ENCODE results near the gene GPR6.

Gene GPR6

GRCh38 chr6:109978174-109979032 is at the start of gene GPR6:
Gene GPR6 (plus strand): TSS chr6:109978311. CDS start chr6:109979113, 802 bp downstream.
- H4K20me1 ChIP-seq (ENCODE audit: insufficient read depth), result no peaks in the 10 kb centered on the region
- TF ChIP-seq CTCF (conservative IDR thresholded peaks at IDR 0.05; ENCODE audit: low read depth, low read length), result no peak
- no peaks in the 10 kb centered on the region for H3K4me1 ChIP-seq (ENCODE audit: low read depth, poor library complexity, severe bottlenecking)
- no peak within 1 kb of the TSS for H2AFZ ChIP-seq (ENCODE audit: low read depth)
- no peak within 1 kb of the TSS for H3K27ac ChIP-seq
- H3K36me3 ChIP-seq (ENCODE audit: insufficient read depth), result no peaks in the 10 kb centered on the region
- no peak within 1 kb of the TSS for H3K9ac ChIP-seq
- no peak within 1 kb of the TSS for H3K4me3 ChIP-seq (IDR thresholded peaks at IDR 0.05; ENCODE audit: insufficient read depth, low read depth, low read length)
- no peaks in the 10 kb centered on the region for H3K79me2 ChIP-seq (ENCODE audit: insufficient read depth, low read depth)
- H3K4me2 ChIP-seq, result no peak within 1 kb of the TSS
- no peaks in the 10 kb centered on the region for H3K27me3 ChIP-seq (ENCODE audit: insufficient read depth, low read depth)

- no peak for TF ChIP-seq CTCF (conservative IDR thresholded peaks at IDR 0.05; ENCODE audit: low read depth, low read length)
- no peaks in the 10 kb centered on the region for H3K27me3 ChIP-seq (ENCODE audit: insufficient read depth, low read depth)
- no peak overlapping the region for H3K27ac ChIP-seq
Observed at GRCh38 chr6:109934293-109934692, 43.8 kb upstream of the GPR6 start.

GRCh38 chr6:109939654-109940053 is 38.5 kb upstream of the GPR6 start:
- Histone ChIP-seq H3K27ac (no peak overlapping the region), H4K20me1 (ENCODE audit: insufficient read depth) (no peaks in the 10 kb centered on the region), H3K4me1 (ENCODE audit: low read depth, poor library complexity, severe bottlenecking) (no peaks in the 10 kb centered on the region), H3K4me3 (IDR thresholded peaks at IDR 0.05; ENCODE audit: insufficient read depth, low read depth, low read length) (no peak overlapping the region), H3K27me3 (ENCODE audit: insufficient read depth, low read depth) (no peaks in the 10 kb centered on the region), H3K36me3 (ENCODE audit: insufficient read depth) (no peaks in the 10 kb centered on the region), H2AFZ (ENCODE audit: low read depth) (no peak overlapping the region), H3K79me2 (ENCODE audit: insufficient read depth, low read depth) (no peaks in the 10 kb centered on the region), H3K4me2 (no peak overlapping the region), H3K9ac (no peak overlapping the region)
- no peak for TF ChIP-seq CTCF (conservative IDR thresholded peaks at IDR 0.05; ENCODE audit: low read depth, low read length)

More at GRCh38 chr6:109934293-109934692, 43.8 kb upstream of the GPR6 start:
- Histone ChIP-seq H2AFZ (ENCODE audit: low read depth) (no peak overlapping the region), H3K4me2 (no peak overlapping the region), H3K36me3 (ENCODE audit: insufficient read depth) (no peaks in the 10 kb centered on the region), H3K4me3 (IDR thresholded peaks at IDR 0.05; ENCODE audit: insufficient read depth, low read depth, low read length) (no peak overlapping the region), H3K4me1 (ENCODE audit: low read depth, poor library complexity, severe bottlenecking) (no peaks in the 10 kb centered on the region), H3K9ac (no peak overlapping the region), H3K79me2 (ENCODE audit: insufficient read depth, low read depth) (no peaks in the 10 kb centered on the region), H4K20me1 (ENCODE audit: insufficient read depth) (no peaks in the 10 kb centered on the region)

- H3K27ac ChIP-seq, result no peak overlapping the region
- H3K4me1 ChIP-seq (ENCODE audit: low read depth, poor library complexity, severe bottlenecking), result no peaks in the 10 kb centered on the region
- no peaks in the 10 kb centered on the region for H4K20me1 ChIP-seq (ENCODE audit: insufficient read depth)
- H3K27me3 ChIP-seq (ENCODE audit: insufficient read depth, low read depth), result no peaks in the 10 kb centered on the region
- H3K4me2 ChIP-seq, result no peak overlapping the region
- no peaks in the 10 kb centered on the region for H3K36me3 ChIP-seq (ENCODE audit: insufficient read depth)
- H3K4me3 ChIP-seq (IDR thresholded peaks at IDR 0.05; ENCODE audit: insufficient read depth, low read depth, low read length), result no peak overlapping the region
- no peaks in the 10 kb centered on the region for H3K79me2 ChIP-seq (ENCODE audit: insufficient read depth, low read depth)
- no peak for TF ChIP-seq CTCF (conservative IDR thresholded peaks at IDR 0.05; ENCODE audit: low read depth, low read length)
- H3K9ac ChIP-seq, result no peak overlapping the region
- no peak overlapping the region for H2AFZ ChIP-seq (ENCODE audit: low read depth)
Observed at GRCh38 chr6:109944448-109944847, 33.7 kb upstream of the GPR6 start.

All from KMS-11 (cell line).